Fibroblast of pulmonary artery (primary cell): ENCODE results near the gene AIFM1.

Experiments
- DNase-seq: peaks from one replicate; pipeline ENCODE4 v3.0.0-alpha.2; 2010; ENCODE audit warnings: low read depth
- H3K4me3 ChIP-seq: replicated peaks from 2 replicates; pipeline ENCODE4 v1.5.1; 2011; ENCODE audit warnings: low read depth, mild to moderate bottlenecking, control low read depth, low read length, moderate library complexity
- CTCF ChIP-seq: IDR thresholded peaks from 2 replicates; pipeline ENCODE4 v1.5.1; 2011; ENCODE audit warnings: mild to moderate bottlenecking, control low read depth, low read length, inconsistent platforms; ENCODE audit errors: missing control alignments

Gene AIFM1

GRCh38 chrX:130196466-130196865 lies 30.8 kb upstream of the AIFM1 start:
- no peak for TF ChIP-seq CTCF
- H3K4me3 ChIP-seq, result no peak overlapping the region
- no peak for DNase-seq

- no peak overlapping the region for H3K4me3 ChIP-seq
- no peak for DNase-seq
- TF ChIP-seq CTCF, result no peak
These were observed 25.2 kb upstream of the AIFM1 start for GRCh38 chrX:130190801-130191200.

- no peak for DNase-seq
- no peak for TF ChIP-seq CTCF
- no peak overlapping the region for H3K4me3 ChIP-seq
These were observed 21.0 kb upstream of the AIFM1 start for GRCh38 chrX:130186651-130187050.

- no peak for DNase-seq
- H3K4me3 ChIP-seq, result no peak overlapping the region
- no peak for TF ChIP-seq CTCF
These were observed 19.2 kb upstream of the AIFM1 start for GRCh38 chrX:130184857-130185256.

- H3K4me3 ChIP-seq, result no peak overlapping the region
- no peak for DNase-seq
- no peak for TF ChIP-seq CTCF
These were observed 18.5 kb upstream of the AIFM1 start for GRCh38 chrX:130184168-130184567.

GRCh38 chrX:130179579-130180215 lies 14.1 kb upstream of the AIFM1 start:
- H3K4me3 ChIP-seq, result no peak overlapping the region
- DNase-seq, result peak; percentile 50
- no peak for TF ChIP-seq CTCF

GRCh38 chrX:130179170-130179569 lies 13.5 kb upstream of the AIFM1 start:
- H3K4me3 ChIP-seq, result no peak overlapping the region
- no peak for DNase-seq
- no peak for TF ChIP-seq CTCF
